ENCODE results near the gene ZBTB2. TPM values are rescaled to one million over a fixed set of nuclear protein-coding genes. Genes with fewer than 3 reads are reported as not detected.

Gene ZBTB2
- total and polyA plus RNA-seq, 5 donors from 2014 or later, result 18.0 to 31.9 (median 20.9) TPM

DNA sequence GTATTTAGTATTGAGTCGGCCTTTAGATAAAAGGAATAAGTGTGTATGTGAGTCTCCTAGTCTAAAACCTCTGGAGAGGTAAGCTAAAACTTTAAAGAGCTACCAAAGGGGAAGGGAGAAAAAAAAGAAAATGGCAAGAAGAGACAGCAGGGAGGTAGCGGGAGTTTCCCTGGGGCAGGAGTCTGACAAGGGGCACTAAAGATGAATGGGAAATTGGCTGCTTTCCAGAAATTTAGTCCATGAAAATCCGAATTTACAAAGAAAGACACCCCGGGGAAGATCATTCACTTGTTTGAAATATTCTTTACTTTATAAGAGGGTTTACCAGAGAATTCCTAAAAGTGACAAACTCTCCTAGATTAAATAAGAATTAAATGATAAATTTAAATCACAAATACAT, 41.3 kb upstream of the ZBTB2 start:
- Histone ChIP-seq H3K9me3 (ENCODE audit: control insufficient read depth in 2 of 2, low read length in 2 of 2) (no peaks in the 10 kb centered on the region), H3K4me1 (ENCODE audit: control insufficient read depth, insufficient read depth, low read length, poor library complexity, severe bottlenecking) (no peaks in the 10 kb centered on the region), H3K4me3 (ENCODE audit: low read depth, low read length) (no peak overlapping the region), H3K27me3 (ENCODE audit: control insufficient read depth, insufficient read depth, low read length) (no peaks in the 10 kb centered on the region), H3K27ac (ENCODE audit: insufficient read depth, low read length, poor library complexity, severe bottlenecking) (no peak overlapping the region), H3K36me3 (ENCODE audit: control insufficient read depth, insufficient read depth, low read length) (peaks cover 41% of the 10 kb centered on the region)
- H3K4me3 Mint-ChIP-seq, result no peak overlapping the region
- no peak for DNase-seq
- no peaks in the 10 kb centered on the region for H3K27me3 Mint-ChIP-seq
- H3K36me3 Mint-ChIP-seq, result peaks cover 32% of the 10 kb centered on the region
- peaks cover 5 to 15% (median 13%) of the 10 kb centered on the region in 4 donors for H3K4me1 Mint-ChIP-seq
- no peak for ATAC-seq (ENCODE audit: low read depth in 2 of 2)
- H3K9me3 Mint-ChIP-seq, result no peaks in the 10 kb centered on the region
- H3K27ac Mint-ChIP-seq, result no peak overlapping the region

DNA sequence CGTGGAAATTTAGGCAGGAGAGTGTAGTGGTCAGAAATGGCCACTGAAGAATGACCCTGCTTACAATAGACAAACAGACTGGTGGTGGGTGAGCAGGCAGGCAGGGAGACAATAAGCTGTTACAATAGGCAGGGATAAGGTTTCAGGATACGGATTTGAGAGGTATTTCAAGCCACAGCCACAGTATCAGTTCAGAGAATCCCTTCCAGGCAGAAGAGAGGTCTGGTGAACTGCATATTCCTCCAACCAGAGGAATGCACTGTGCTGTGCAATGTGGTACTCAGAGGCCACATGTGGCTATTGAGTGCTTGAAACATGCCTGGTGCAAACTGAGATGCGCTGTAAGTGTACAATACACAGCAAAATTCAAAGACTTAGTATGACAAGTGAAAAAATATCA, 40.0 kb upstream of the ZBTB2 start:
- H3K27ac Mint-ChIP-seq, result no peak overlapping the region
- no peaks in the 10 kb centered on the region for H3K9me3 Mint-ChIP-seq
- Histone ChIP-seq H3K4me3 (ENCODE audit: low read depth, low read length) (no peak overlapping the region), H3K27ac (ENCODE audit: insufficient read depth, low read length, poor library complexity, severe bottlenecking) (no peak overlapping the region), H3K4me1 (ENCODE audit: control insufficient read depth, insufficient read depth, low read length, poor library complexity, severe bottlenecking) (no peaks in the 10 kb centered on the region), H3K9me3 (ENCODE audit: control insufficient read depth in 2 of 2, low read length in 2 of 2) (no peaks in the 10 kb centered on the region), H3K36me3 (ENCODE audit: control insufficient read depth, insufficient read depth, low read length) (peaks cover 48% of the 10 kb centered on the region), H3K27me3 (ENCODE audit: control insufficient read depth, insufficient read depth, low read length) (no peaks in the 10 kb centered on the region)
- H3K36me3 Mint-ChIP-seq, result peaks cover 33% of the 10 kb centered on the region
- no peaks in the 10 kb centered on the region for H3K27me3 Mint-ChIP-seq
- ATAC-seq (ENCODE audit: low read depth in 2 of 2), result no peak
- DNase-seq, result no peak
- peaks cover 0 to 9% (median 6%) of the 10 kb centered on the region in 4 donors for H3K4me1 Mint-ChIP-seq
- no peak overlapping the region for H3K4me3 Mint-ChIP-seq

DNA sequence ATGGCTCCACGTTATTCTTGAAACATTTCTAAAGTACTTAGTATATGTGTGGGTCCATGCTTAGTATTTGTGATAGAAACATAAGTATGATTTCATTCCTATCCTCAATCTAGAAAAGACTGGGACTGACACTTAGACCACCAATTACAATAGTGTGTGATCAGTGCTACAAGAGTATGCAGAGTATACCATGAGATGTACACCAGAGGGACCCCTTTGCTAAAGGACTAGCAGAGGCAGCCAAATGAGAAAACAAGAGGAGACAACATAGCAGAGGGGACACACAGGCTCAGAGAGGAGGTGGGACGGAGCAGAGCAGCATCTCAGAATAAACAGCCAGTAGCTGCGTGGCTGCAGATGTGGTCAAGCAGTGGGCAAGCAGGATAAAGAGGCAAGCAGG, 39.5 kb upstream of the ZBTB2 start:
- peaks cover 51% of the 10 kb centered on the region for H3K36me3 ChIP-seq (ENCODE audit: control insufficient read depth, insufficient read depth, low read length)
- Mint-ChIP-seq H3K36me3 (peaks cover 33% of the 10 kb centered on the region), H3K27ac (no peak overlapping the region), H3K4me1 (peaks cover 0 to 5% (median 3%) of the 10 kb centered on the region in 4 donors), H3K4me3 (no peak overlapping the region), H3K9me3 (no peaks in the 10 kb centered on the region), H3K27me3 (no peaks in the 10 kb centered on the region)
- no peaks in the 10 kb centered on the region for H3K9me3 ChIP-seq (ENCODE audit: control insufficient read depth in 2 of 2, low read length in 2 of 2)
- no peaks in the 10 kb centered on the region for H3K4me1 ChIP-seq (ENCODE audit: control insufficient read depth, insufficient read depth, low read length, poor library complexity, severe bottlenecking)
- no peak for DNase-seq
- ATAC-seq (ENCODE audit: low read depth in 2 of 2), result no peak
- no peaks in the 10 kb centered on the region for H3K27me3 ChIP-seq (ENCODE audit: control insufficient read depth, insufficient read depth, low read length)
- H3K4me3 ChIP-seq (ENCODE audit: low read depth, low read length), result no peak overlapping the region
- H3K27ac ChIP-seq (ENCODE audit: insufficient read depth, low read length, poor library complexity, severe bottlenecking), result no peak overlapping the region

DNA sequence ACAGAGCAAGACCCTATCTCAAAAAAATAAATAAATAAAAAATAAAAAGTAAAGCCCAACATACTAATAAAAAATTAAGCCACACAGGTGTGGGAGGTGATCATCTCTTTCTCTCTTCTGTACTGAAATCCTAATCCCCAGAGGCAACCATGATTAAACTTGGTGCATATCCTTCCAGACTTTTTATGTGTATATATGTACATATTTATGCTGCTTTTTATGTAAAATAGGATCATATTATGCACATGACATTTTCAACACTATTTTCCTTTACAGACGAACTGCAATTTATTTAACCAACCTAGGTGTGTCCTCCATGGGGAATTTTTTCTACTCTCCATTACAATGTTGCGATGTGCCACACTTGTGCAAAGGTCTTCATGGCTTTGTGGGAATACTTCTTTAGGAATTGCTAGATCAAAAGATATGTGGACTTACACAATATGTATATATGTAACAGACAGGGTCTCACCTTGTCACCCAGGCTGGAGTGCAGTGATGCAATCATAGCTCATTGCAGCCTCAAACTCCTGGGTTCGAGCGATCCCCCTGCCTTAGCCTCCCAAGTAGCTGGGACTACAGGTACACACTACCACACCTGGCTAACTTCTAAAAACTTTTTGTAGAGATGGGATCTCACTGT, 36.9 kb upstream of the ZBTB2 start:
- no peaks in the 10 kb centered on the region for H3K27me3 Mint-ChIP-seq
- H3K36me3 Mint-ChIP-seq, result peaks cover 42% of the 10 kb centered on the region
- H3K27ac Mint-ChIP-seq, result no peak overlapping the region
- H3K4me1 Mint-ChIP-seq, result peaks cover 0 to 5% (median 5%) of the 10 kb centered on the region in 4 donors
- Histone ChIP-seq H3K27me3 (ENCODE audit: control insufficient read depth, insufficient read depth, low read length) (no peaks in the 10 kb centered on the region), H3K27ac (ENCODE audit: insufficient read depth, low read length, poor library complexity, severe bottlenecking) (no peak overlapping the region), H3K9me3 (ENCODE audit: control insufficient read depth in 2 of 2, low read length in 2 of 2) (no peaks in the 10 kb centered on the region), H3K4me1 (ENCODE audit: control insufficient read depth, insufficient read depth, low read length, poor library complexity, severe bottlenecking) (no peaks in the 10 kb centered on the region), H3K4me3 (ENCODE audit: low read depth, low read length) (no peak overlapping the region), H3K36me3 (ENCODE audit: control insufficient read depth, insufficient read depth, low read length) (peaks cover 65% of the 10 kb centered on the region)
- no peak for DNase-seq
- ATAC-seq (ENCODE audit: low read depth in 2 of 2), result no peak
- no peaks in the 10 kb centered on the region for H3K9me3 Mint-ChIP-seq
- no peak overlapping the region for H3K4me3 Mint-ChIP-seq

DNA sequence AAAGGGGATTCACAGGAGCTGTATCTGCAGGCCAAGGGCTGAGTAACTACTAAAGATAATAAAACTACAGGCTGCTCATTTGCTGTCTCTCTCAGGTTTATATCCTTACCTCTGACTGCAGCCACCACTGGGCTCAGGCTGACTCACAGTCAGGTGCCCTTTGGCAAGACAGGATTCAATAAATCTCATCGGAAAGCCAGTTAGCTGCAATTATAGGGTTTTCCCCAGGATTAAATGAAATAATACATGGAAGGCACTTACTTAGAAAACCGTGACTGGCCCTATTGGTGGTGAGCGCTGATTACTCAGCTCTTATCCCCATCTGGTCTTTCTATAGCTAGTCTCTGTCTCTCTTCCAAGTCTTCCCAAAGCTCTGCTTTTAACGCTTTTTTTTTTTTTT, 34.2 kb upstream of the ZBTB2 start:
- ATAC-seq (ENCODE audit: low read depth in 2 of 2) (no peak), DNase-seq (no peak)
- no peaks in the 10 kb centered on the region for H3K4me1 ChIP-seq (ENCODE audit: control insufficient read depth, insufficient read depth, low read length, poor library complexity, severe bottlenecking)
- Mint-ChIP-seq H3K4me3 (no peak overlapping the region), H3K4me1 (peaks cover 0 to 9% (median 3%) of the 10 kb centered on the region in 4 donors), H3K9me3 (no peaks in the 10 kb centered on the region), H3K36me3 (peaks cover 33% of the 10 kb centered on the region), H3K27ac (peak overlapping the region in 2 of 3 donors; percentile 33 to 46), H3K27me3 (no peaks in the 10 kb centered on the region)
- no peaks in the 10 kb centered on the region for H3K27me3 ChIP-seq (ENCODE audit: control insufficient read depth, insufficient read depth, low read length)
- H3K9me3 ChIP-seq (ENCODE audit: control insufficient read depth in 2 of 2, low read length in 2 of 2), result no peaks in the 10 kb centered on the region
- no peak overlapping the region for H3K4me3 ChIP-seq (ENCODE audit: low read depth, low read length)
- no peak overlapping the region for H3K27ac ChIP-seq (ENCODE audit: insufficient read depth, low read length, poor library complexity, severe bottlenecking)
- H3K36me3 ChIP-seq (ENCODE audit: control insufficient read depth, insufficient read depth, low read length), result peaks cover 59% of the 10 kb centered on the region

DNA sequence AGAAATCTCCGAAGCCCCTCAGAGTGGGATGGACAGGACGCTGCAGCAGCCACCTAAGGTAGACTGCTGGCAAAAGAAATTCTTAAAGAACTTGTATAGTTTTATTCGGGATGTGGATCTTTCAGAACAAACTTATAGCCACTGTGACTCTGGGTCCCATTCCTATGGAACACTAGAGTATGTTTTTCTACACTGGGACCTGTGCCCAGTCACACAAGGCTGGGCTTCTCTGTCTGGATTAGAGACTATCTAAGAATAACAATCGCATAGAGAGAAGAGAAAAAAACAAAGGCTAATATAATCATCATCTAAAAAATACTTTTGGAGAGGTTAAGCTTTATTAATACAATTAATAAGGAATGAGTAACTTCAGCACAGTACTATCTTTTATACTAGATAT, 31.6 kb upstream of the ZBTB2 start:
- Histone ChIP-seq H3K27ac (ENCODE audit: insufficient read depth, low read length, poor library complexity, severe bottlenecking) (no peak overlapping the region), H3K4me3 (ENCODE audit: low read depth, low read length) (no peak overlapping the region), H3K9me3 (ENCODE audit: control insufficient read depth in 2 of 2, low read length in 2 of 2) (no peaks in the 10 kb centered on the region), H3K4me1 (ENCODE audit: control insufficient read depth, insufficient read depth, low read length, poor library complexity, severe bottlenecking) (no peaks in the 10 kb centered on the region), H3K36me3 (ENCODE audit: control insufficient read depth, insufficient read depth, low read length) (peaks cover 51% of the 10 kb centered on the region), H3K27me3 (ENCODE audit: control insufficient read depth, insufficient read depth, low read length) (no peaks in the 10 kb centered on the region)
- DNase-seq (no peak), ATAC-seq (ENCODE audit: low read depth in 2 of 2) (no peak)
- no peaks in the 10 kb centered on the region for H3K9me3 Mint-ChIP-seq
- H3K4me1 Mint-ChIP-seq, result peaks cover 0 to 9% (median 3%) of the 10 kb centered on the region in 4 donors
- H3K36me3 Mint-ChIP-seq, result peaks cover 22% of the 10 kb centered on the region
- H3K27ac Mint-ChIP-seq, result no peak overlapping the region
- no peak overlapping the region for H3K4me3 Mint-ChIP-seq
- no peaks in the 10 kb centered on the region for H3K27me3 Mint-ChIP-seq

DNA sequence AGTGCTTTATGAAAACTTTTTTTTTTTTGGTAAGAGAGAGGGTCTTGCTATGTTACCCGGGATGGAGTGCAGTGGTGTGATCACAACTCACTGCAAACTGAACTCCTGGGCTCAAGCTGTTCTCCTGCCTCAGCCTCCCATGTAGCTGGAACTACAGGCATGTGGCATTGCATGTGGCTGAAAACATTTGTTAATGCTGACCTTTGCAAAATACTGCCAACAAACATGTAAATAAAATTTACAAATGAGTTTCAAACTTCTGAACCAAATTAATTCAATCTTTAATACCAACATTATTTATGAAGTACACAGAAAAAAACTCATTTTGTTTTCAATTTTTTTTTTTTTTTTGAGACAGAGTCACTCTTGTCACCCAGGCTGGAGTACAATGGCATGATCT, 26.1 kb upstream of the ZBTB2 start:
- Mint-ChIP-seq H3K27me3 (no peaks in the 10 kb centered on the region), H3K27ac (no peak overlapping the region), H3K4me1 (peaks cover 17 to 31% (median 23%) of the 10 kb centered on the region in 4 donors), H3K36me3 (peaks cover 35% of the 10 kb centered on the region), H3K9me3 (peaks cover 0 to 9% (median 2%) of the 10 kb centered on the region in 7 donors), H3K4me3 (no peak overlapping the region)
- Histone ChIP-seq H3K4me3 (ENCODE audit: low read depth, low read length) (no peak overlapping the region), H3K4me1 (ENCODE audit: control insufficient read depth, insufficient read depth, low read length, poor library complexity, severe bottlenecking) (peaks cover 19% of the 10 kb centered on the region), H3K27ac (ENCODE audit: insufficient read depth, low read length, poor library complexity, severe bottlenecking) (no peak overlapping the region), H3K27me3 (ENCODE audit: control insufficient read depth, insufficient read depth, low read length) (no peaks in the 10 kb centered on the region), H3K9me3 (ENCODE audit: control insufficient read depth in 2 of 2, low read length in 2 of 2) (no peaks in the 10 kb centered on the region), H3K36me3 (ENCODE audit: control insufficient read depth, insufficient read depth, low read length) (peaks cover 40% of the 10 kb centered on the region)
- DNase-seq (no peak), ATAC-seq (ENCODE audit: low read depth in 2 of 2) (no peak)

DNA sequence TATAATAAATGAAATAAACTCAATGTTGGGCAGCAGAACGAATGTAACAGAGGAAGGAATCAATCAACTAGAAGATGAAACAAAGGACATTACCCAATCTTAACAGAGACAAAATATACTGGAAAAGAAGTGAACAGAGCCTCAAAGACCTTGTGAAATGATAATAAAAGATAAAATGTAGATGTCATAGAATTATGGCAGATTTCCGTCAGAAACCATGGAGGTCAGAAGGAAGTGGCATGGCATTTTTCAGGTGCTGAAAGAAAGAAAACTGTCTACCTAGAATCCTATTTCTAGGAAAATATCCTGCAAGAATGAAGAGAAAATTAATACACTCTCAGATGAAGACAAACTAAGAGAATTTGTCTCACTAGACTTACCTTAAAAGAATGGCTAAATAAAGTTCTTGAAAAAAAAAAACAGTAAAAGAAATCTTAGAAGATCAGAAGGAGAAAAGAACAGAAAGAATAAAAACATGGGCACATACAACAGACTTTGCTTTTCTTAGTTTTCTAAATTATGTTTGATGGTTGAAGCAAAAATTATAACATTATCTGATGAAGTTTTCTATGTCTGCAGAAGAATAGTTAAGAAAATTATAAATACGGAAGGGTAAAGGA, 23.4 kb upstream of the ZBTB2 start:
- Histone ChIP-seq H3K36me3 (ENCODE audit: control insufficient read depth, insufficient read depth, low read length) (peaks cover 36% of the 10 kb centered on the region), H3K4me1 (ENCODE audit: control insufficient read depth, insufficient read depth, low read length, poor library complexity, severe bottlenecking) (peaks cover 20% of the 10 kb centered on the region), H3K4me3 (ENCODE audit: low read depth, low read length) (no peak overlapping the region), H3K9me3 (ENCODE audit: control insufficient read depth in 2 of 2, low read length in 2 of 2) (no peaks in the 10 kb centered on the region), H3K27ac (ENCODE audit: insufficient read depth, low read length, poor library complexity, severe bottlenecking) (peak overlapping the region; percentile 69), H3K27me3 (ENCODE audit: control insufficient read depth, insufficient read depth, low read length) (no peaks in the 10 kb centered on the region)
- Mint-ChIP-seq H3K36me3 (peaks cover 37% of the 10 kb centered on the region), H3K27ac (no peak overlapping the region), H3K4me3 (peak overlapping the region in 1 of 4 donors; percentile 51), H3K9me3 (peaks cover 0 to 9% (median 2%) of the 10 kb centered on the region in 7 donors), H3K27me3 (no peaks in the 10 kb centered on the region), H3K4me1 (peaks cover 21 to 34% (median 25%) of the 10 kb centered on the region in 4 donors)
- DNase-seq, result no peak
- ATAC-seq (ENCODE audit: low read depth in 2 of 2), result no peak
